Keratinocyte (primary cell): Measurements from ENCODE around the gene HMGCLL1. TPM values are rescaled to one million over a fixed set of nuclear protein-coding genes. Genes with fewer than 3 reads are reported as not detected.

Source experiments
- DNase-seq: peaks from one replicate; pipeline ENCODE4 v3.0.0-alpha.2; 2011; ENCODE audit warnings: low read depth, missing footprints, low spot score
- FAIRE-seq: peaks from 2 replicates; lab custom pipeline; 2011; peaks lifted over from hg19 to GRCh38; lab: Jason Lieb, UNC
- H2AFZ ChIP-seq: 2 replicates; pipeline ENCODE4 v1.6.0; 2012; ENCODE audit warnings: low read length, control low read depth, inconsistent platforms; ENCODE audit not compliant: control insufficient read depth
- H3K27ac ChIP-seq: 2 replicates; pipeline ENCODE4 v1.5.1; 2011; ENCODE audit warnings: low read length; ENCODE audit not compliant: control insufficient read depth, insufficient read depth
- H3K27me3 ChIP-seq: 3 replicates; pipeline ENCODE4 v1.6.0; 2011; ENCODE audit warnings: low read length; ENCODE audit not compliant: control insufficient read depth, insufficient read depth; ENCODE audit errors: extremely low read depth
- H3K36me3 ChIP-seq, 2 experiments: 2 replicates in 1 of 2; 3 replicates in 1 of 2; pipeline ENCODE4 v1.5.1; 2011; ENCODE audit warnings: low read length in 2 of 2, mild to moderate bottlenecking in 1 of 2; ENCODE audit not compliant: control insufficient read depth in 2 of 2, insufficient read depth in 2 of 2; ENCODE audit errors: extremely low read depth in 1 of 2
- H3K4me1 ChIP-seq: 3 replicates; pipeline ENCODE4 v1.5.1; 2011; ENCODE audit warnings: low read length; ENCODE audit not compliant: control insufficient read depth, insufficient read depth; ENCODE audit errors: extremely low read depth
- H3K4me2 ChIP-seq: 3 replicates; pipeline ENCODE4 v1.6.0; 2011; ENCODE audit warnings: low read depth, low read length; ENCODE audit not compliant: control insufficient read depth, insufficient read depth; ENCODE audit errors: extremely low read depth
- H3K4me3 ChIP-seq, 3 experiments: fragments of 200-600 bp in 1 of 3; sonication (generic) in 1 of 3; 2 replicates in 2 of 3; 3 replicates in 1 of 3; pipeline ENCODE4 v1.5.1; 2011 to 2016; ENCODE audit warnings: low read length in 3 of 3, mild to moderate bottlenecking in 3 of 3, control low read depth in 2 of 3, inconsistent platforms in 1 of 3, low read depth in 1 of 3, mixed read lengths in 1 of 3, mixed run types in 1 of 3, moderate library complexity in 1 of 3; ENCODE audit not compliant: control insufficient read depth in 2 of 3, insufficient read depth in 2 of 3; ENCODE audit errors: extremely low read depth in 1 of 3
- H3K79me2 ChIP-seq: 2 replicates; pipeline ENCODE4 v1.6.0; 2012; ENCODE audit warnings: low read length; ENCODE audit not compliant: control insufficient read depth, insufficient read depth
- H3K9ac ChIP-seq: 3 replicates; pipeline ENCODE4 v1.6.0; 2011; ENCODE audit warnings: low read length; ENCODE audit not compliant: control insufficient read depth, insufficient read depth; ENCODE audit errors: extremely low read depth
- H3K9me1 ChIP-seq: 3 replicates; pipeline ENCODE4 v1.6.0; 2011; ENCODE audit warnings: low read length; ENCODE audit not compliant: control insufficient read depth, insufficient read depth; ENCODE audit errors: extremely low read depth
- H3K9me3 ChIP-seq: 2 replicates; pipeline ENCODE4 v1.5.1; 2012; ENCODE audit warnings: low read depth, low read length; ENCODE audit not compliant: control insufficient read depth
- H4K20me1 ChIP-seq: 3 replicates; pipeline ENCODE4 v1.6.0; 2011; ENCODE audit warnings: low read length; ENCODE audit not compliant: control insufficient read depth, insufficient read depth; ENCODE audit errors: extremely low read depth
- CTCF ChIP-seq, 3 experiments: IDR thresholded peaks in 1 of 3; conservative IDR thresholded peaks in 1 of 3; optimal IDR thresholded peaks in 1 of 3; 2 replicates in 2 of 3; 3 replicates in 1 of 3; pipeline versions ENCODE3 to v1.5.1; 2011; ENCODE audit warnings: low read length in 3 of 3, mild to moderate bottlenecking in 3 of 3, moderate library complexity in 2 of 3, control low read depth in 1 of 3, inconsistent platforms in 1 of 3; ENCODE audit not compliant: insufficient read depth in 2 of 3; ENCODE audit errors: extremely low read depth in 1 of 3
- EZH2 ChIP-seq: IDR thresholded peaks from one replicate; pipeline ENCODE4 v1.6.1; 2012; ENCODE audit warnings: inconsistent platforms, mild to moderate bottlenecking, low read length, moderate library complexity
- dilution Hi-C: fragments of 300-500 bp; cut with MboI; formaldehyde crosslinking; loops from one replicate; pipeline ENCODE4 v1.7.0; 2020; ENCODE audit warnings: low sequenced_read_pairs; ENCODE audit not compliant: extremely low pct_ligation_motif_present
- polyA plus RNA-seq, 5 experiments: library from polyadenylated mRNA; depleted of rRNA in 3 of 5; stranded (reverse) in 3 of 5; stranded (forward) in 1 of 5; unstranded in 1 of 5; fragments of >200 nt; gene quantifications; 1 replicate in 1 of 5; 2 replicates in 3 of 5; 3 replicates in 1 of 5; pipeline versions ENCODE4 v1.2.1 to v1.2.3, GENCODE V29; 2011 to 2012; ENCODE audit warnings: missing spikeins in 2 of 5, low read depth in 1 of 5, low replicate concordance in 1 of 5

HMGCLL1 gene
- polyA plus RNA-seq, 1 donor (not counting 4 experiments of a cell fraction or from before 2014, with no cell fraction given), result 0.04 TPM

GRCh38 chr6:55448451-55448850 is 130.5 kb downstream of the HMGCLL1 start:
- no peak for DNase-seq
- Histone ChIP-seq H3K9ac (no peak overlapping the region), H3K4me2 (no peak overlapping the region), H3K79me2 (no peaks in the 10 kb centered on the region), H3K9me1 (no peaks in the 10 kb centered on the region), H3K27me3 (no peaks in the 10 kb centered on the region), H4K20me1 (no peaks in the 10 kb centered on the region), H3K9me3 (no peaks in the 10 kb centered on the region), H3K36me3 (no peaks in the 10 kb centered on the region), H3K27ac (no peak overlapping the region), H3K4me3 (no peak overlapping the region), H2AFZ (no peak overlapping the region), H3K4me1 (no peaks in the 10 kb centered on the region)
- no peak for FAIRE-seq
- TF ChIP-seq EZH2 (no peak), CTCF (optimal IDR thresholded peaks at IDR 0.05 in 1 of 3, IDR thresholded peaks at IDR 0.05 in 1 of 3, conservative IDR thresholded peaks at IDR 0.05 in 1 of 3; ENCODE audit: extremely low read depth in 1 of 3, insufficient read depth in 2 of 3, low read length in 3 of 3) (no peak)
- dilution Hi-C loops, result no loop called here

GRCh38 chr6:55447891-55448290 is 131.1 kb downstream of the HMGCLL1 start:
- Histone ChIP-seq H3K4me3 (no peak overlapping the region), H4K20me1 (no peaks in the 10 kb centered on the region), H3K9ac (no peak overlapping the region), H3K27me3 (no peaks in the 10 kb centered on the region), H3K36me3 (no peaks in the 10 kb centered on the region), H3K79me2 (no peaks in the 10 kb centered on the region), H3K4me2 (no peak overlapping the region), H3K9me1 (no peaks in the 10 kb centered on the region), H3K27ac (no peak overlapping the region), H2AFZ (no peak overlapping the region), H3K9me3 (no peaks in the 10 kb centered on the region), H3K4me1 (no peaks in the 10 kb centered on the region)
- dilution Hi-C loops, result no loop called here
- DNase-seq, result no peak
- FAIRE-seq, result no peak
- no peak for TF ChIP-seq EZH2
- TF ChIP-seq CTCF (optimal IDR thresholded peaks at IDR 0.05 in 1 of 3, IDR thresholded peaks at IDR 0.05 in 1 of 3, conservative IDR thresholded peaks at IDR 0.05 in 1 of 3; ENCODE audit: extremely low read depth in 1 of 3, insufficient read depth in 2 of 3, low read length in 3 of 3), result no peak
